Skin epidermis (tissue), 12 donors: ENCODE data around the gene UHMK1.
"Not testable (repeated sequence)": the region's sequence is repeated elsewhere in the genome, so short reads cannot be mapped to it uniquely, and the experiment has no call there.

ENCODE experiments used
- H3K27ac ChIP-seq, 21 experiments: fragments of 200-600 bp; sonication (generic) in 11 of 21; one replicate each; pipeline ENCODE4 v1.5.0; 2020; ENCODE audit warnings: mild to moderate bottlenecking in 3 of 21, inconsistent platforms in 2 of 21, moderate library complexity in 2 of 21
- H3K4me3 ChIP-seq, 7 experiments: fragments of 200-600 bp; sonication (generic) in 2 of 7; one replicate each; pipeline ENCODE4 v1.5.0; 2020; ENCODE audit warnings: inconsistent platforms in 2 of 7, mild to moderate bottlenecking in 2 of 7, moderate library complexity in 1 of 7

Gene UHMK1, protein sequence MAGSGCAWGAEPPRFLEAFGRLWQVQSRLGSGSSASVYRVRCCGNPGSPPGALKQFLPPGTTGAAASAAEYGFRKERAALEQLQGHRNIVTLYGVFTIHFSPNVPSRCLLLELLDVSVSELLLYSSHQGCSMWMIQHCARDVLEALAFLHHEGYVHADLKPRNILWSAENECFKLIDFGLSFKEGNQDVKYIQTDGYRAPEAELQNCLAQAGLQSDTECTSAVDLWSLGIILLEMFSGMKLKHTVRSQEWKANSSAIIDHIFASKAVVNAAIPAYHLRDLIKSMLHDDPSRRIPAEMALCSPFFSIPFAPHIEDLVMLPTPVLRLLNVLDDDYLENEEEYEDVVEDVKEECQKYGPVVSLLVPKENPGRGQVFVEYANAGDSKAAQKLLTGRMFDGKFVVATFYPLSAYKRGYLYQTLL

DNA sequence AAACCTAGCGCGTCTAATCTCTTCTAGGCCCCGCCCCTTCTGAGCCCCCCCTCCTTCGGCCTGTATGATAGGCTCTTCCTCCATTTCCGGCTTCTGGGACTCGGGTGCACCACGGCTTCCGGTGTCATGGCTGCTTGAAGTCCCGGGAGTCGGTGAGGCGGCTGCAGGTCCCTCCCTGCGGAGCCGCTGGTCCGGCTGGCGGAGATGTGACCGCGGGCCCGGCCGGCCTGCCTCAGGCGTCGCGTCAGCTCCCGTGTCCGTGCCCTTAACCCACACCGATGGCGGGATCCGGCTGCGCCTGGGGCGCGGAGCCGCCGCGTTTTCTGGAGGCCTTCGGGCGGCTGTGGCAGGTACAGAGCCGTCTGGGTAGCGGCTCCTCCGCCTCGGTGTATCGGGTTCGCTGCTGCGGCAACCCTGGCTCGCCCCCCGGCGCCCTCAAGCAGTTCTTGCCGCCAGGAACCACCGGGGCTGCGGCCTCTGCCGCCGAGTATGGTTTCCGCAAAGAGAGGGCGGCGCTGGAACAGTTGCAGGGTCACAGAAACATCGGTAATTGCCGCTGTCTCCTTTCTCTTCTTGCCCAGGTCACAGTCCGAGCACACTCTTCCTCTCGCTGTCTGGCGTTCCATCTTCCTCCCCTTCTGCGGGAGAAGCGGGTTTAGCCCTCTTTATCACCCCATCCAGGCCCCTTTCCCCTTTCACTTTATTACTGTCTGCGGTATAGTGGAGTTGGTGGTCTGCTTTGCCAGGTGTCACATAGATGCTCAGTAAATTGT is at the start of gene UHMK1:
TSS of gene UHMK1 (plus strand) at position 96 of the 773 bp plus-strand sequence. CDS start at position 279, 183 bp downstream.
- Histone ChIP-seq H3K27ac (peak within 1 kb of the TSS; percentile 86 to 98 (median 94)), H3K4me3 (peak within 1 kb of the TSS; percentile 71 to 100 (median 98))

DNA sequence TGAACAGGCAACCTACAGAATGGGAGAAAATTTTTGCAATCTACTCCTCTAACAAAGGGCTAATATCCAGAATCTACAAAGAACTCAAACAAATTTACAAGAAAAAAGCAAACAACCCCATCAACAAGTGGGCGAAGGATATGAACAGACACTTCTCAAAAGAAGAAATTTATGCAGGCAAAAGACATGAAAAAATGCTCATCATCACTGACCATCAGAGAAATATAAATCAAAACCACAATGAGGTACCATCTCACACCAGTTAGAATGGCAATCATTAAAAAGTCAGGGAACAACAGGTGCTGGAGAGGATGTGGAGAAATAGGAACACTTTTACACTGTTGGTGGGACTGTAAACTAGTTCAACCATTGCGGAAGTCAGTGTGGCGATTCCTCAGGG is 43.3 kb upstream of the UHMK1 start:
- H3K27ac ChIP-seq, H3K4me3 ChIP-seq: not testable (repeated sequence)

GRCh38 chr1:162456323-162456722 is 41.3 kb upstream of the UHMK1 start:
- no peak overlapping the region for H3K27ac ChIP-seq
- no peak overlapping the region for H3K4me3 ChIP-seq

DNA sequence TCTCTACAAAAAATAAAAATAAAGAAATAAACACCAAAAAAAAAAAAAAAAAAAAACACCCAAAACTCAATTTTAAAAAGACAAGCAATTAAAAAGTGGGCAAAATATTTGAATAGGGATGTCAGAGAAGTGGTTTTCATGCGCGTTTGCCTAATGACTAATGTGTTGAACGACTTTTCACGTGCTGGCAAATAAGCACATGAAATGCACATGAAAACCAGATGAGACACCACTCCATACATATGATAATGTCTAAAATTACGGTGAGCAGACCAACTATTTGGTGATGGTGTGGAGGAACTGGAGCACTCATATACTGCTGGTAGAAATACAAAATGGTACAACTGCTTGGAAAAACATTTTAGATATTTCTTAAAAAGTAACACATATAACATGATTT is 39.4 kb upstream of the UHMK1 start:
- H3K27ac ChIP-seq: no peak overlapping the region
- no peak overlapping the region for H3K4me3 ChIP-seq

- H3K4me3 ChIP-seq, H3K27ac ChIP-seq: not testable (repeated sequence)
These were observed 35.2 kb upstream of the UHMK1 start for GRCh38 chr1:162462425-162462824.

GRCh38 chr1:162463021-162463420 is 34.6 kb upstream of the UHMK1 start:
- Histone ChIP-seq H3K4me3 (no peak overlapping the region), H3K27ac (no peak overlapping the region)

DNA sequence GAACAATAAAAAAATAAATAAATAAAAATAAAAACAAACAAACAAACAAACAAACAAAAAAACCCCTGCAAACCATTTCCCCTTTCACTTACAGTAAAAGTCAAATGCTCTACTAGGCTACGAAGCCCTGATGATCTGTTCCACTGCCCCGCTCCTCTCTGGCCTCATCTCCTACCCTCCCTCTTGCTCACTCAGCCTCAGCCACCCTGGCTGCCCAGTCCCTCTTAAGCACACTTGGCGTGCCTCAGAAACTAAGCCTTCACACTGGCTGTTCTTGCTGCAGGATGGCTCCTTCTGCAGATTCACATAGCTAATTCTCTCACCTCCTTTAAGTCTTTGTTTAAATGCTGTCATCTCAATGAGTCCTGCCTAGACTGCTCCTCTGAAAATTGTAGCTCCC is 30.8 kb upstream of the UHMK1 start:
- H3K27ac ChIP-seq: no peak overlapping the region
- no peak overlapping the region for H3K4me3 ChIP-seq

- H3K4me3 ChIP-seq: no peak overlapping the region
- H3K27ac ChIP-seq: no peak overlapping the region
These were observed 27.4 kb upstream of the UHMK1 start for GRCh38 chr1:162470216-162470615.

DNA sequence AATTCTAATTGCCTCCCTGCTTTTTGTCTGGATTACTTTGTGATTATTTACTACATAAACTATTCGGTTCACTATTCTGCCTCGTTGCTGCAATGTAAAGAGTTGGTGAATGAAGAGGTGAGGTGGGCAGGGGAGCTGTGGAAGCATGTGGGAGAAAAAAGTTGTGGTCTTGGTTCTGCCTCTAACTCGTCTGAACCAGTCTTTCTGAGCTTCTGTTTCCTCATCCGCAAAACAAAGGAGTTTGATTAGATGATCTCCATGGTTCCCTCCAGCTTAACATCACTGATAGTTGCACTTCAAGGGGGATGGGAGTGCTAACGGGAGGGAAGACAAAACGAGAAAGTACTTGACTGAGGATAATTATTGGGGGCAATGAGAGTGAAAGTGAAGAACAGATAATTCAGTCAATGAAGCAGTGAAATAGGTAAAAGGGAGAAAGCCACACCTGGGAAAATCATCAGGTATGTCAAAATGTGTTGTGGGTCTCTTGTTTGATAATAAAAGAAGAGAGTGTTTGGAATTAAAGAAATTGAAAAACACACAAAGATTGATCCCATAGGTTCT is 26.2 kb upstream of the UHMK1 start:
- no peak overlapping the region for H3K4me3 ChIP-seq
- H3K27ac ChIP-seq: no peak overlapping the region

- Histone ChIP-seq H3K27ac (no peak overlapping the region), H3K4me3 (no peak overlapping the region)
These were observed 22.5 kb upstream of the UHMK1 start for GRCh38 chr1:162475089-162475488.

- H3K27ac ChIP-seq: no peak overlapping the region
These were observed 22.0 kb upstream of the UHMK1 start for GRCh38 chr1:162475539-162476185.

DNA sequence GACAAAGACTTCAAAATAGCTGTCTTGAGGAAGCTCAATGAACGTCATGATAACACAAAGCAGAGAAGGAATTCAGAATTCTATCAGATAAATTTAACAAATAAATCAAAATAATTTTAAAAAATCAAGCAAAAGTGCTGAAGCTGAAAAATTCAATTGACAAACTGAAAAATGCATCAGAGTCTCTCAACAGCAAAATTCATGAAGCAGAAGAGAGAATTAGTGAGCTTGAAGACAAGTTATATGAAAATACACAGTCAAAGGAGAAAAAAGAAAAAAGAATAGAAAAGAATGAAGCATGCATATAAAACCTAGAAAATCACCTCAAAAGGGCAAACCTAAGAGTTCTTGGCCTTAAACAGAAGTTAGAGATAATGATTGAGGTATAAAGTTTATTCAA is 21.0 kb upstream of the UHMK1 start:
- no peak overlapping the region for H3K4me3 ChIP-seq
- no peak overlapping the region for H3K27ac ChIP-seq

More at GRCh38 chr1:162475539-162476185, 22.0 kb upstream of the UHMK1 start:
- H3K4me3 ChIP-seq: no peak overlapping the region

DNA sequence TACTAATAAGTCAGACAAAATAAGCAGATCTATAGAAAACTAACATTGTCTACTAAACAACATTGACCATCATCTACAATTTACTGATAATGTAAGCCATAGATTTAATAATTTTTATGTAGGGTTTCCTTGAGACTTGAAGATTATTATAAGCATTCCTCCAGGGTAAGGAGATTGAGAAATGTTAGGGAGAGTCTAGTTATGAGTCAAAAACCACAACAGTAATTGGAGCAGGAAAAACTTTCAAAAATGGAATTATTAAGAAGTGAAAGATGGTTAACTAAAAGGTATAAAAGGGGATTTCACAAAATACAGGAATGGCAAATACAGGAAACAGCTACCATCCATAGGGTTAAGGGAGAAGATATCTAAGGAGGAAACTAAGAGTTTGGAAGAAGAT is 12.4 kb upstream of the UHMK1 start:
- Histone ChIP-seq H3K4me3 (no peak overlapping the region), H3K27ac (no peak overlapping the region)

- H3K27ac ChIP-seq: no peak overlapping the region
These were observed 10.4 kb upstream of the UHMK1 start for GRCh38 chr1:162487241-162487640.

DNA sequence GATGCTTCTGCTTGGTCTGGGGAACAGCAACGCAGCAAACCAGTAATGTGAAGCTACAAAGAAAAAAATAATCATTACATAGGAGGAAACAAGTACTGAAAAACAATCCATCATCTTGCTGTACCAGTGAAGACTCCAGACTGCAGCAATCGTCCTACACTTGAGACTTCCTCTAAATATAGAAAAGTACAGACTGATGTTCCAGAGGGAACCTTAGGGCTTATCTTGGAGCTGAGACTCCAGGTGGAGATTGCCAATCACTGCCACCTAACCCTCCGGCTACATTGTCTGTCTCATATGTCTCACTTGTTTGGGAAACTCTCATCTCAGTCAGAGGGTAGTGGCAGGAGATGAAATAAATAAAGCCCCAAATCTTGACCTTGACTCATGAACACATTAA is 9.4 kb upstream of the UHMK1 start:
- no peak overlapping the region for H3K4me3 ChIP-seq
- no peak overlapping the region for H3K27ac ChIP-seq

More at GRCh38 chr1:162487241-162487640, 10.4 kb upstream of the UHMK1 start:
- no peak overlapping the region for H3K4me3 ChIP-seq

DNA sequence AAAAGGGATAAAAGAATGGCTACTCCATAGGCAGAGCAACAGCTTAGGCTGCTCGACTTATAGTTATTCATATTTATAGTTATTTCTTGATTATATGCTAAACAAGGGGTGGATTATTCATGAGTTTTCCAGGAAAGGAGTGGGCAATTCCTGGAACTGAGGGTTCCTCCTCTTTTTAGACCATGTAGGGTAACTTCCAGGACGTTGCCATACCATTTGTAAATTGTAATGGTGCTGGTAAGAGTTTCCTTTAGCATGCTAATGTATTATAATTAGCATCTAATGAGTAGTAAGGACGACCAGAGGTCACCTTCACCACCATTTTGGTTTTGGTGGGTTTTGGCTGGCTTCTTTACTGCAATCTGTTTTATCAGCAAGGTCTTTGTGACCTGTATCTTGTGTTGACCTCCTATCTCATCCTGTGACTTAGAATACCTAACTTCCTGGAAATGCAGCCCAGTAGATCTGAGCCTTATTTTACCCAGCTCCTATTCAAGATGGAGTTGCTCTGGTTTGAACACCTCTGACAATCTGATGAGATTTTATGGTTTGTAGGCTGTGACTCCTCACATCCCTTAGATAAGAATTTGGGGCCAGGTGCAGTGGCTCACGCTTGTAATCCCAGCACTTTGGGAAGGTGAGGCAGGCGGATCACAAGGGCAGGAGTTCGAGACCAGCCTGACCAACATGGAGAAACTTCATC is 1.9 kb upstream of the UHMK1 start:
- H3K4me3 ChIP-seq, H3K27ac ChIP-seq: not testable (repeated sequence)

DNA sequence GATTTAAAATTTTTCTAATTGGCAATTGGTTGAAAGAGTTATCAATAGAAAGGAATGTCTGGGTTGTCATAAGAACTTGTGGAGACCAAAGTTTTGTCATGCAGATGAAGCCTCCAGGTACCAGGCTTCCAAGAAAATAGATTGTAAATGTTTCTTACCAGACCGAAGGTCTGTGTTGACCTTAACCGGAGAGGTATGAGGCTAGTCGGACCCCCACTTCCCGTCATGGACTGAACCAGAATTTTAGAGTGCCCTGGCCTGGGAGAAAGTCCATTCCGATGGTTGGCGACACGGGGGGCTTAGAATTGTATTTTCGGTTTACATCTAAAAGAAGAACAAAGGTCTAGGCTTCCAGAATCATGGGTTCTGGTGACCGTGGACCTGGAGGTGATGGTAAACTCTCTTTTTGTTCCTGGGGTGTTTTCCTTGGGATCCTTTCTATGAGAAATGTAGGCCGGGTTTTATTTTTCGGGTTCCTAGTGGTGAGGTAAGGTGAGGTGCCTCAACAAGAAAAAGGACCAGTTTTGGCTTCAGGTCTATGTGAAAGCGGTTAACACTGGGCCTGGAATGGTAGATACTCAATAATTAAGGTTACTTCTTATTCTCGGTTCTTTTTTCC is 405 bp upstream of the UHMK1 start:
- Histone ChIP-seq H3K4me3 (peak overlapping the region; percentile 71 to 100 (median 98)), H3K27ac (peak overlapping the region in 20 of 21 experiments; percentile 86 to 98 (median 94))

DNA sequence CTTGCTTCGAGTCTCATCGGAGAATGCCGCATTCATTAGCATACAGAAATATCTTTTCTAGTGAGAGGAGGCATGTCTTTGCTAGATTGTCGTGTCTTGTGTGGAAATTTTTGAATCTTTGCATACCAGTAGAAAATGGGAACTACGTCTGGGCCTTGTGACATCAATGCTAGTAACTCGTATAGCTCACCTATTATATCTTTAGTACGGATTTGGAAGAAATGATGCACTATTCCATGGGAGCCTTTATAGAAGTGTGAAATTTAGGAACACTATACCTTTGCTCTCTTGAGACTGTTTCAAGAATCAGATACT is 835 bp downstream of the UHMK1 start:
- Histone ChIP-seq H3K27ac (peak overlapping the region in 16 of 21 experiments; percentile 87 to 98 (median 95)), H3K4me3 (peak overlapping the region; percentile 71 to 100 (median 98))

- no peak overlapping the region for H3K4me3 ChIP-seq
- no peak overlapping the region for H3K27ac ChIP-seq
These were observed 3.2 kb downstream of the UHMK1 start for GRCh38 chr1:162500805-162501204.
